Measurements from ENCODE around the gene GLB1L3.

The GLB1L3 gene

DNA sequence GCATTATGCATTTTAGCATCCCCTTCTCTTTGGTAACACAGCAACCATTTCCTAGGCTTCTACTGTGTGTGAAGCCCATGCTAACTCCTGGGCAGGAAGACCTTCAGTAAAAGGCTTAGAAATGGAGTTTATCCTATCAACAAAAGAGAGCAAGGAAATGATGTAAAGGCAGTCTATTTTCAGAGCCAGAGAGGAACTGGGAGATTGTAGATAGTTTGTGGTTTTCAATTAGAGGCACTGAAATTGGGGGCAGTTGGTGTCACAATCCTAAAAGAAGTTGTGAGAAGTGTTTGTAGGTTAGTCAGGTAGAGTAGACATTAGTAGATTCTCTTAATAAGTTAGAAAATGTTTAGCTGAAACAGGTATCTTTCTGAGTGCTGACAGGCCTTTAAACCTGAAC lies 15.7 kb upstream of the GLB1L3 start:
- H3K4me3 ChIP-seq (ENCODE audit: low read depth, low read length) = no peak overlapping the region
- TF ChIP-seq, protein P1, sequence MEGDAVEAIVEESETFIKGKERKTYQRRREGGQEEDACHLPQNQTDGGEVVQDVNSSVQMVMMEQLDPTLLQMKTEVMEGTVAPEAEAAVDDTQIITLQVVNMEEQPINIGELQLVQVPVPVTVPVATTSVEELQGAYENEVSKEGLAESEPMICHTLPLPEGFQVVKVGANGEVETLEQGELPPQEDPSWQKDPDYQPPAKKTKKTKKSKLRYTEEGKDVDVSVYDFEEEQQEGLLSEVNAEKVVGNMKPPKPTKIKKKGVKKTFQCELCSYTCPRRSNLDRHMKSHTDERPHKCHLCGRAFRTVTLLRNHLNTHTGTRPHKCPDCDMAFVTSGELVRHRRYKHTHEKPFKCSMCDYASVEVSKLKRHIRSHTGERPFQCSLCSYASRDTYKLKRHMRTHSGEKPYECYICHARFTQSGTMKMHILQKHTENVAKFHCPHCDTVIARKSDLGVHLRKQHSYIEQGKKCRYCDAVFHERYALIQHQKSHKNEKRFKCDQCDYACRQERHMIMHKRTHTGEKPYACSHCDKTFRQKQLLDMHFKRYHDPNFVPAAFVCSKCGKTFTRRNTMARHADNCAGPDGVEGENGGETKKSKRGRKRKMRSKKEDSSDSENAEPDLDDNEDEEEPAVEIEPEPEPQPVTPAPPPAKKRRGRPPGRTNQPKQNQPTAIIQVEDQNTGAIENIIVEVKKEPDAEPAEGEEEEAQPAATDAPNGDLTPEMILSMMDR (IDR thresholded peaks at IDR 0.05; ENCODE audit: low read depth, low read length, missing control alignments) = no peak
- DNase-seq (ENCODE audit: low read depth) = no peak

DNA sequence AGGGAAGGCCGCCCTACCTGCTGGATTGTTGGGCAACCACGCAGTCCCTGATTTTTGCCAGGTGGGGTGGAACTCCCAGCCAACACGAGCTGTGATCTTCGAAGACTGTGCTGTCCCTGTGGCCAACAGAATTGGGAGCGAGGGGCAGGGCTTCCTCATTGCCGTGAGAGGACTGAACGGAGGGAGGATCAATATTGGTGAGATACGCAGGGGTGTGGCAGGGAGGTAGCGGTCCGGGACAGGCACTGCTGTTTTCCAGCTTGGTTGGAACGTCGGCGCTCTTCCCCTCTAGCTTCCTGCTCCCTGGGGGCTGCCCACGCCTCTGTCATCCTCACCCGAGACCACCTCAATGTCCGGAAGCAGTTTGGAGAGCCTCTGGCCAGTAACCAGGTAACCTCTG lies 15.2 kb upstream of the GLB1L3 start:
- TF ChIP-seq, protein P1 (IDR thresholded peaks at IDR 0.05; ENCODE audit: low read depth, low read length, missing control alignments) = no peak
- DNase-seq (ENCODE audit: low read depth) = no peak
- H3K4me3 ChIP-seq (ENCODE audit: low read depth, low read length) = no peak overlapping the region

DNA sequence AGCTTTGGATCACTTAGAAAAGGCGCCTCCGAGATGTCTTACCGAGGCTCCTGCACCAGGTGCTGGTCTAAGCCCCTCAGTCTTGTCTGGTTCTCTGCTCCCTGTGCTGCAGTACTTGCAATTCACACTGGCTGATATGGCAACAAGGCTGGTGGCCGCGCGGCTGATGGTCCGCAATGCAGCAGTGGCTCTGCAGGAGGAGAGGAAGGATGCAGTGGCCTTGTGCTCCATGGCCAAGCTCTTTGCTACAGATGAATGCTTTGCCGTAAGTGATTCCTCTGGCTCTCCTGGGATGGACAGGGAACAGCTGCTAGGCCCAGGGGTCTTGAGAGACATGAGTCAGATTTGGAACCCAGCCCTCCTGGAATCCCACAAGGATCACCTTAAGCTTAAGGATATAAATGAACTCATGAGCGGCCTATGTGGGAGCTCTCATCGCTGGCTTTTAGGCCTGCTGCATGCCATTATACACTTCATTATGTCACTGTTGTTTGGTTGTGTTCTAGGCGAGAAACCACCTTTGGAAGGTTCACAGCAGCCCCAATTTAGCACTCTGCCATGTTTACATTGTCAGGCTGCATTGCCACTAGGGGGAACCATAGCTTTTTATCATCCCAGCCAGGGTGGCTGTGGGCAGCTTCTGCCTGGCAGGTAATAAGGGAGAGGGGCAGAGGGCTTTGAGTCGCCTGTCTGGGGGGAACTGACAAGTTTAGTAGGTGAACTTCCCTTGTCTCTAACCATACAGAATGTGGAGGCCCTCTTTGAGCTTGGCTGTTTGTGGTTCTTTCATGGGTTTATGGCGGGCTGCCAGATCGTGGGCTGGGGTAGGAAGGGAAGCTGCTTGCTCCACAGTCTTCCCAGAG lies 14.3 kb upstream of the GLB1L3 start:
- no peak overlapping the region for H3K4me3 ChIP-seq (ENCODE audit: low read depth, low read length)
- TF ChIP-seq, protein P1 (IDR thresholded peaks at IDR 0.05; ENCODE audit: low read depth, low read length, missing control alignments) = peak; percentile 55
- no peak for DNase-seq (ENCODE audit: low read depth)

DNA sequence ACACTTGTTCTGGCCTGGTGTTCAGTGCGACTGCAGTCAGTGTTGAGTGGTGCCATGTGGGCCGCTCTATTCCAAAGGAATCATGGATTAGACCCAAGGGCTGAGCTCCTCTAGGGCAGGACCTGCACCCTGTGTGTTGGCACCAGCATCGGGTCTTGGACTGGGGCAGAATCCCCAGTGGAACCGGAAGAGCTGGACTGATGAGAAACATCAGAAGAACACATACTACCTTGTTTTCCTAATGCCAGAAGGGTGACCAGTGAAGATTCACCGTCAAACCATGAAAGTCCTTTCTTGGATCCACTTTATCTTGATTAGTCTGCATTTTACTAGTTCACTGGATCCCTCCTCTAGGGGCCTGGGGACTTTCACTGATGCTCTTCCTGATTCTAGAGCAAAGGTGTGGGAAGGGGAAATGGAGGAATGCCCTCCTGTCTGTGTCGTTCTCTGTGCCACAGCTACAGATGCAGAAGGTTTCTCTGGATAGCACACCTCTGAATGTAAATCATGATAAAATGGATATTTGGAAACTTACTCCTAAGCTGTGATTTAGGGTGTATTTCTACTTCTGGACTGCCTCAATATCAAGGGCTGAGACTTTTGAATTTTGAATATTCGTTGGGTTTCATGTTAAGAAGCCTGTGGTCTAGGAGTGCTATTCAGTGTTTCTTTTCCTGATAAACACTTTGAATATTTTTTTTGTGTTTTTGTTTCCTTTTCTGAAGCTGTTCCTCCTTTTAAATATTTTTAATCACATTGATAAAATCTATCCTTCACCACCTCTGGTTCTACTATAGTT lies 11.0 kb upstream of the GLB1L3 start:
- no peak overlapping the region for H3K4me3 ChIP-seq (ENCODE audit: low read depth, low read length)
- DNase-seq (ENCODE audit: low read depth) = no peak
- TF ChIP-seq, protein P1 (IDR thresholded peaks at IDR 0.05; ENCODE audit: low read depth, low read length, missing control alignments) = no peak

DNA sequence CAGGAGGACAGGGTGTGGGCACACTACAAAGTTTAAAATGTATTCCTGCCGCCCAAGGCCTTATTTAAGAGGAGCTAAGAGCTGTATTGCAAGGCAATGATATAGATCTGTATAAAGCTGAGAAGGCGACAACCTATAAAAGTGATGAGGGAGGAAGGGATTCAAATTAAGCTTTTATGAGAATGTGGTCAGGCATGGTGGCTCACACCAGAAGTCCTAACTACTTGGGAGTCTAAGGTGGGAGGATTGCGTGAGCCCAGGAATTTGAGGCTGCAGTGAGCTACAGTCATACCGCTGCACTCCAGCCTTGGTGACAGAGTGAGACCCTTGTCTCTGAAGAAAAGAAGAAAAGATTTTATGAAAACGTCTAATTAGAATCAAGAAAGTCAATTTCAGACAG lies 9.7 kb upstream of the GLB1L3 start:
- DNase-seq (ENCODE audit: low read depth) = no peak
- H3K4me3 ChIP-seq (ENCODE audit: low read depth, low read length) = no peak overlapping the region
- TF ChIP-seq, protein P1 (IDR thresholded peaks at IDR 0.05; ENCODE audit: low read depth, low read length, missing control alignments) = no peak

DNA sequence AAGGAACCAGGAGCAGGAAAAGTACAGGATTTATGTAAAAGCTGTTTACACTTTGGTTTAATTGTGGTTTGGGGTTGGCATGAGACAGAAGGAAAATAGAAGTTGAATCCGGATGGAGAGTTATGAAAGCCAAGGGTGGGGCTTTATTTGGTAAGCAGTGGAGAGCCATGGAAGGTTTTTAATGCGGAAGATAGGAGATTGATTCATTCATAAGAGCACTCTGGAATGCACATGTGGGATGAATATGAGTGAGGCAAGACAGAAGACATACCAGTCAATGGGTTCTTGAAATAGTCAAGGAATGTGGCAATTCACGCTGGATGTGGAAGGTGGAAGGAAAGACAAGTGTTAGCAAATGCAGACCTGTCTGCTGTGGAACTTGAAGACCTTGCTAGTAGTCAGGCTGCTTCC lies 9.3 kb upstream of the GLB1L3 start:
- H3K4me3 ChIP-seq (ENCODE audit: low read depth, low read length) = no peak overlapping the region
- DNase-seq (ENCODE audit: low read depth) = no peak

More for the DNA sequence above, 9.3 kb upstream of the GLB1L3 start:
- TF ChIP-seq, protein P1 (IDR thresholded peaks at IDR 0.05; ENCODE audit: low read depth, low read length, missing control alignments) = no peak

Measured in GM12864 (cell line).